ENCODE data around the gene FAM90A26. TPM values are rescaled to one million over a fixed set of nuclear protein-coding genes. Genes with fewer than 3 reads are reported as not detected.
"Not testable (repeated sequence)": the region's sequence is repeated elsewhere in the genome, so short reads cannot be mapped to it uniquely, and the experiment has no call there.

FAM90A26 gene, protein sequence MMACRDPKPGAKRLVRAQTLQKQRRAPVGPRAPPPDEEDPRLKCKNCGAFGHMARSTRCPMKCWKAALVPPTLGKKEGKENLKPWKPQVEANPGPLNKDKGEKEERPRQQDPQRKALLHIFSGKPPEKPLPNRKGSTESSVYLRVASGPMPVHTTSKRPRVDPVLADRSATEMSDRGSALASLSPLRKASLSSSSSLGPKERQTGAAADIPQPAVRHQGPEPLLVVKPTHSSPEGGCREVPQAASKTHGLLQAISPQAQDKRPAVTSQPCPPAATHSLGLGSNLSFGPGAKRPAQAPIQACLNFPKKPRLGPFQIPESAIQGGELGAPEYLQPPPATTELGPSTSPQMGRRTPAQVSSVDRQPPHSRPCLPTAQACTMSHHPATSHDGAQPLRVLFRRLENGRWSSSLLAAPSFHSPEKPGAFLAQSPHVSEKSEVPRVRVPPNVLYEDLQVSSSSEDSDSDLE
- total RNA-seq (not detected), polyA plus RNA-seq (not detected)
- long read RNA-seq, donor 1 = 0 reads
- long read RNA-seq, donor 2 = 0 reads

DNA sequence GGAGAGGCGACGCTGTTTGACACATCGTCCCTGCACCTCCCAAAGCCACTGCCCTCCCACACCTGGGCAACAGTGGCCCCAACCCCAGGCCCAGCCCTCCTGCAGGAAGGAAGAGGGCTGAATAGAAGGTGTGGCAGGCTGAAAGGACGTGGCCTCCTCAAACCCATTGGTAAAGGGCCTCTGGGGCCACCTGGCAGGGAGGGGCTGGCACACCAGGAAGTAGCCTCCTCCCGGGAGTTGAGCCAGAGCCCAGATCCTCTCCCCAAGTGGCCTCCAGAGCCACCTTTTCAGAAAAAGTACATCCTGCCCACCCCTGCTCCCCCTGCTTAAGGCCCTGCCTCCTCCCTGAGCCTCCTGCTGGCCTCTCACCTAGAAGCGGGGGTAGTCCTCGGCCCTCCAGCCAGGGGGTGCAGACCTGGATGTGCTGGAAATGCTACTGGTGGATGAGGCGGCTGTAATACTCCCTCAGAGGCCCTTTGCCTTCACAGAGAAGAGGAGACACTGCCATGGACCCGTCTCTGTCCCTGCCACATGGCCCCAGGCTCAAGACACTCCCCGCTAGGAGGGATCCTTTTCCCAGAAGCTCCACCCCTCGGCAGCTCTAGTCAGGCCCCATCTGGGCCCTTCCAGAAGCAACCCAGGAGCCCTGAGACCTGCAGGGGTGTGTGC, at the start of gene FAM90A26:
Gene FAM90A26, plus strand, starts transcription at position 619 of the 669 bp plus-strand sequence. CDS start 2,764 bp downstream, outside the sequence.
- H3K27me3 ChIP-seq (ENCODE audit: control insufficient read depth in 1 of 2, insufficient read depth in 2 of 2, low read length in 1 of 2); H3K4me1 ChIP-seq (ENCODE audit: control insufficient read depth in 1 of 2, insufficient read depth in 2 of 2, low read length in 2 of 2); H3K9me3 ChIP-seq (ENCODE audit: control insufficient read depth, low read length); H3K36me3 ChIP-seq (ENCODE audit: control insufficient read depth in 1 of 2, insufficient read depth in 2 of 2, low read length in 1 of 2); DNase-seq; ATAC-seq (ENCODE audit: low FRiP score); intact Hi-C loops (cut with DNase I); H3K4me3 ChIP-seq (ENCODE audit: low read length in 2 of 2); H3K27ac ChIP-seq (ENCODE audit: low read depth in 1 of 2, low read length in 2 of 2): not testable (repeated sequence)
- 84% methylated on average over 10 of the region's 11 CpGs; no CpG with 5 or more reads in 1 of the 2 donors for WGBS, 2 donors

DNA sequence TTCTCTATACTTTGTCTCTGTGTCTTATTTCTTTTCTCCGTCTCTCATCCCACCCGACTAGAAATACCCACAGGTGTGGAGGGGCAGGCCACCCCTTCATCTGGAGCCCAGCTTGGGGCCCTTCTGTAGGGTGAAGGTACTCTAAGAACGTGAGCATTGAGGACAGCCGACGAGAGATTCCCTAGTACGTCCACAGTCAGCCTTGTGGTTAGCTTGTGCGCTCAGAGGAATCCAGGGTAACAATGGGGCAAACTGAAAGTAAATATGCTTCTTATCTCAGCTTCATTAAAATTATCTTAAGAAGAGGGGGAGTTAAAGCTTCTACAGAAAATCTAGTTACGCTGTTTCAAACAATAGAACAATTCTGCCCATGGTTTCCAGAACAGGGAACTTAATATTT, 47.5 kb upstream of the FAM90A26 start:
- H3K27ac ChIP-seq (ENCODE audit: low read depth in 1 of 2, low read length in 2 of 2); H3K9me3 ChIP-seq (ENCODE audit: control insufficient read depth, low read length); DNase-seq; H3K4me3 ChIP-seq (ENCODE audit: low read length in 2 of 2); H3K27me3 ChIP-seq (ENCODE audit: control insufficient read depth in 1 of 2, insufficient read depth in 2 of 2, low read length in 1 of 2); ATAC-seq (ENCODE audit: low FRiP score); H3K36me3 ChIP-seq (ENCODE audit: control insufficient read depth in 1 of 2, insufficient read depth in 2 of 2, low read length in 1 of 2); H3K4me1 ChIP-seq (ENCODE audit: control insufficient read depth in 1 of 2, insufficient read depth in 2 of 2, low read length in 2 of 2); intact Hi-C loops (cut with DNase I): not testable (repeated sequence)
- 69 to 83% methylated on average over 8 of the region's 8 CpGs for WGBS, 2 donors

DNA sequence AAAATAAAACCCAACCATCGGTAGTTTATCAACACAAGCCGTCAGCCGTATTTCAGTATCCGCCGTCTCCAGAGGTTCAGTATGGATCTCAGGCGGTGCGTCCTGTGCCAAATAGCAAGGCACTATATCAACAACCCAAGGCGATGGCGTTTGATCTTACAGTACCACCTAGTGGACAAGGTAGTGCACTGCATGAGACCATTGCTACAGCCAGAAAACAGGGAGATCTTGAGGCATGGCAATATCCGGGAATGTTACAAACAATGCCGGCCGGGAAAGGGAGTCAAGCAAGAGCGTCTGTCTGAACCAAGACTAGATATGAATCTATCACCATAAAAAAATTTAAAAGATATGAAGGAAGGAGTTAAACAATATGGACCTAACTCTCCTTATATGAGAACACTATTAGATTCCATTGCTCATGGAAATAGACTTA, 46.6 kb upstream of the FAM90A26 start:
- ATAC-seq (ENCODE audit: low FRiP score); intact Hi-C loops (cut with DNase I); H3K9me3 ChIP-seq (ENCODE audit: control insufficient read depth, low read length); H3K27ac ChIP-seq (ENCODE audit: low read depth in 1 of 2, low read length in 2 of 2); H3K36me3 ChIP-seq (ENCODE audit: control insufficient read depth in 1 of 2, insufficient read depth in 2 of 2, low read length in 1 of 2); H3K4me1 ChIP-seq (ENCODE audit: control insufficient read depth in 1 of 2, insufficient read depth in 2 of 2, low read length in 2 of 2); DNase-seq; H3K4me3 ChIP-seq (ENCODE audit: low read length in 2 of 2); H3K27me3 ChIP-seq (ENCODE audit: control insufficient read depth in 1 of 2, insufficient read depth in 2 of 2, low read length in 1 of 2): not testable (repeated sequence)
- 1 to 2% methylated on average over 13 of the region's 13 CpGs for WGBS, 2 donors

DNA sequence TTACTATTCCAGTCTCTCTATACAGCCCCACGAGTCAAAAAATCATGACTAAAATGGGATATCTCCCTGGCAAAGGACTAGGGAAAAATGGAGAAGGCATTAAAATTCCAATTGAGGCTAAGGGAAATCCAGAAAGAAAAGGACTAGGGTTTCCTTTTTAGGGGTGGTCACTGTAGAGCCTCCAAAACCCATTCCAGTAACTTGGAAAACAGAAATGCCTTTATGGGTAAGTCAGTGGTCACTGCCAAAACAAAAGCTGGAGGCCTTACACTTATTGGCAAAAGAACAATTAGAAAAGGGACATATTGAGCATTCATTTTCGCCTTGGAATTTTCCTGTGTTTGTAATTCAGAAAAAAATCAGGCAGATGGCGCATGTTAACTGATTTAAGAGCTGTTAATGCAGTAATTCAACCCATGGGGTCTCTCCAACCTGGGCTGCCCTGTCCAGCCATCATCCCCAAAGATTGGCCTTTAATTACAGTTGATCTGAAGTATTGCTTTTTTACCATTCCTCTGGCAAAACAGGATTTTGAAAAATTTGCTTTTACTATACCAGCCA, 44.5 kb upstream of the FAM90A26 start:
- H3K9me3 ChIP-seq (ENCODE audit: control insufficient read depth, low read length); H3K4me3 ChIP-seq (ENCODE audit: low read length in 2 of 2); ATAC-seq (ENCODE audit: low FRiP score); H3K4me1 ChIP-seq (ENCODE audit: control insufficient read depth in 1 of 2, insufficient read depth in 2 of 2, low read length in 2 of 2); H3K36me3 ChIP-seq (ENCODE audit: control insufficient read depth in 1 of 2, insufficient read depth in 2 of 2, low read length in 1 of 2); H3K27me3 ChIP-seq (ENCODE audit: control insufficient read depth in 1 of 2, insufficient read depth in 2 of 2, low read length in 1 of 2); DNase-seq; intact Hi-C loops (cut with DNase I); H3K27ac ChIP-seq (ENCODE audit: low read depth in 1 of 2, low read length in 2 of 2): not testable (repeated sequence)
- WGBS, 2 donors = 66 to 68% methylated on average over 3 of the region's 3 CpGs

DNA sequence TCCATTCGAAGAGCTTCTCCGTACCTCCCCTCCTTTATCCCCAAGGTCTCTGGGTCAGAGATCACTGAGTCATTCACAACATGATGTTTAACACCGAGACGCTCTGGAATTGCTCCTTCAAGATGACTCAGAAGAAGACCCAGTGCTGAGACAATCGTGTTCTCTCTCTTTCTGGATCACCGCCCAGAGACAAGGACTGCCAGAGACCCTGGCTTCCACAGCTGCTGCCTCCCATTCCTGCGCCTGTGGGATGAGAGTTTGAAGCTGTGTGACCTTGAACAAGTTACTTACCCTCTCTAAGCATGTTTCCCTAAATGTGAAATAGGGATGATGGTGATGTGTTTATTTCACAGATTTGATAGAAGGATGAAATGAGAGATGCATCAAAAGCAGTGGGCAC, 38.8 kb upstream of the FAM90A26 start:
- H3K4me1 ChIP-seq (ENCODE audit: control insufficient read depth in 1 of 2, insufficient read depth in 2 of 2, low read length in 2 of 2); intact Hi-C loops (cut with DNase I); DNase-seq; H3K9me3 ChIP-seq (ENCODE audit: control insufficient read depth, low read length); ATAC-seq (ENCODE audit: low FRiP score); H3K36me3 ChIP-seq (ENCODE audit: control insufficient read depth in 1 of 2, insufficient read depth in 2 of 2, low read length in 1 of 2); H3K4me3 ChIP-seq (ENCODE audit: low read length in 2 of 2); H3K27me3 ChIP-seq (ENCODE audit: control insufficient read depth in 1 of 2, insufficient read depth in 2 of 2, low read length in 1 of 2); H3K27ac ChIP-seq (ENCODE audit: low read depth in 1 of 2, low read length in 2 of 2): not testable (repeated sequence)
- WGBS, 2 donors = 79 to 80% methylated on average over 7 of the region's 7 CpGs

DNA sequence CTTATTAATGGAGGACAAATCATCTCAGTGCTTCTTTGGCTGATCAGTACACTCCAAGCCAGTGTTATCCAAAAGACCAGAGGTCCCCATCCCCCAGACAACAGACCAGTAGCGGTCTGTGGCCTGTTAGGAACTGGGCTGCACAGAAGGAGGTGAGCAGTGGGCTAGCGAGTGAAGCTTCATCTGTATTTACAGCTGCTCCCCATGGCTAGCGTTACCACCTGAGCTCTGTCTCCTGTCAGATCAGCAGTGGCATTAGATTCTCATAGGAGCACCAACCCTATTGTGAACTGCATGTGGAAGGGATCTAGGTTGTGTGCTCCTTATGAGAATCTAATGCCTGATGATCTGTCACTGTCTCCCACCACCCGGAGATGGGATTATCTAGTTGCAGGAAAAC, 37.4 kb upstream of the FAM90A26 start:
- H3K9me3 ChIP-seq (ENCODE audit: control insufficient read depth, low read length); DNase-seq; H3K27ac ChIP-seq (ENCODE audit: low read depth in 1 of 2, low read length in 2 of 2); H3K4me3 ChIP-seq (ENCODE audit: low read length in 2 of 2); H3K27me3 ChIP-seq (ENCODE audit: control insufficient read depth in 1 of 2, insufficient read depth in 2 of 2, low read length in 1 of 2); H3K4me1 ChIP-seq (ENCODE audit: control insufficient read depth in 1 of 2, insufficient read depth in 2 of 2, low read length in 2 of 2); ATAC-seq (ENCODE audit: low FRiP score); intact Hi-C loops (cut with DNase I); H3K36me3 ChIP-seq (ENCODE audit: control insufficient read depth in 1 of 2, insufficient read depth in 2 of 2, low read length in 1 of 2): not testable (repeated sequence)
- WGBS, 2 donors = 93 to 94% methylated on average over 4 of the region's 4 CpGs

DNA sequence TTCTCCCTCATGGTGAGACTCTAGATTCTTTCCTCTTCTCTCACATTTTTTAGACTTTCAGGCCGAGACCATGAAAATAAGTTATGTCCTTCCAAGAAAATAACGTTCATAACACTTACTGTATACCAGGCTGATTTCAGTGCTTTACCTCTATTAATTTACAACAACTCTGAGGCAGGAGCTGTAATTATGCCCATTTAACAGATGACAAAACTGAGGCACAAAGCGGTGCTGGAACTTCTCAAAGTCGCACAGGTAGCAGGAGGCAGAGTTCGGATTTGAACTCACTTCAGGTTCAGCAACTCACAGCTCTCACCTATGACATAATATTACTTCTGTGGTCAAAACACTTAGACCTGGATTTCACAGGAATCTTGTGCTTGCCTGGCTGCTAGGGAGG, 36.2 kb upstream of the FAM90A26 start:
- H3K4me3 ChIP-seq (ENCODE audit: low read length in 2 of 2); H3K36me3 ChIP-seq (ENCODE audit: control insufficient read depth in 1 of 2, insufficient read depth in 2 of 2, low read length in 1 of 2); intact Hi-C loops (cut with DNase I); ATAC-seq (ENCODE audit: low FRiP score); H3K27ac ChIP-seq (ENCODE audit: low read depth in 1 of 2, low read length in 2 of 2); H3K4me1 ChIP-seq (ENCODE audit: control insufficient read depth in 1 of 2, insufficient read depth in 2 of 2, low read length in 2 of 2); DNase-seq; H3K9me3 ChIP-seq (ENCODE audit: control insufficient read depth, low read length); H3K27me3 ChIP-seq (ENCODE audit: control insufficient read depth in 1 of 2, insufficient read depth in 2 of 2, low read length in 1 of 2): not testable (repeated sequence)
- 88 to 90% methylated on average over 5 of the region's 5 CpGs for whole genome bisulfite sequencing, 2 donors

DNA sequence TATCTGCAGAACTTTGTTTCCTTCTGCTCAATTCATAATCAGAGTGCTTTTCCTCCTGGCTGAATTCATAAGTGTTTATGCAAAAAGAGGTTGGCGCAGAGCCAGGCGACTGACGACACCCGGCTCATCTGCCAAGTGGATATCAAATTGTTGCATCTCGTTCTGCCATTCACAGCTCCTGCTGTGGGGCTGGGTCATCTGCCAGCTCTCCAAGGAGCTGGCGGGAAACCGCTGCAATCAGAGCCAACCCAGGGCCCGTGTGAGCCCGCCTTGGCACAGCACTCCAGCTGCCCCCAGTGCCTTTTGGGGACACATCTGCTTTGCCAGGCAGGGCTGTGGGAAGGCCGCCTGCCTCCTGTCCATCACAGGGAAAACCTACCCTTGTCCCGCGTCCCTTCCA, 35.7 kb upstream of the FAM90A26 start:
- H3K9me3 ChIP-seq (ENCODE audit: control insufficient read depth, low read length); H3K36me3 ChIP-seq (ENCODE audit: control insufficient read depth in 1 of 2, insufficient read depth in 2 of 2, low read length in 1 of 2); H3K27me3 ChIP-seq (ENCODE audit: control insufficient read depth in 1 of 2, insufficient read depth in 2 of 2, low read length in 1 of 2); H3K4me1 ChIP-seq (ENCODE audit: control insufficient read depth in 1 of 2, insufficient read depth in 2 of 2, low read length in 2 of 2); H3K4me3 ChIP-seq (ENCODE audit: low read length in 2 of 2); intact Hi-C loops (cut with DNase I); ATAC-seq (ENCODE audit: low FRiP score); H3K27ac ChIP-seq (ENCODE audit: low read depth in 1 of 2, low read length in 2 of 2): not testable (repeated sequence)
- WGBS, 2 donors = 15 to 22% methylated on average over 12 of the region's 12 CpGs
- DNase-seq = peak; percentile 56 to 81
